Psoas muscle (tissue), 8 donors: ENCODE data around the gene ARFRP1. TPM values are rescaled to one million over a fixed set of nuclear protein-coding genes. Genes with fewer than 3 reads are reported as not detected.

Experiments used
- ATAC-seq, 4 donors: fragments of 200-7000 bp; cut with Tn5 transposase; one replicate each; pipeline ENCODE4 v1.9.1; 2020; ENCODE audit warnings: moderate library complexity in 3 of 4, mild to moderate bottlenecking in 2 of 4
- DNase-seq, 2 donors: peaks; one replicate each; pipeline ENCODE4 v3.0.0-alpha.2; 2020
- H3K27ac ChIP-seq: fragments of 200-600 bp; one replicate; pipeline ENCODE4 v1.8.0; 2022
- H3K27me3 ChIP-seq, 3 donors: fragments of 200-600 bp in 1 of 3; one replicate each; pipeline versions ENCODE4 v1.6.1 to v1.8.0; 2013 to 2022; ENCODE audit warnings: low read length in 2 of 3, mild to moderate bottlenecking in 2 of 3, moderate library complexity in 1 of 3; ENCODE audit not compliant: insufficient read depth in 3 of 3
- H3K36me3 ChIP-seq, 2 donors: fragments of 200-600 bp in 1 of 2; one replicate each; pipeline versions ENCODE4 v1.6.1 to v1.8.0; 2013 to 2022; ENCODE audit warnings: low read depth in 1 of 2, mild to moderate bottlenecking in 1 of 2, moderate library complexity in 1 of 2; ENCODE audit not compliant: insufficient read depth in 1 of 2
- H3K4me1 ChIP-seq: fragments of 200-600 bp; one replicate; pipeline ENCODE4 v1.8.0; 2022
- H3K4me3 ChIP-seq: fragments of 200-600 bp; one replicate; pipeline ENCODE4 v1.8.0; 2022; ENCODE audit warnings: mild to moderate bottlenecking
- H3K9me3 ChIP-seq: fragments of 200-600 bp; one replicate; pipeline ENCODE4 v1.8.0; 2022
- CTCF ChIP-seq: fragments of 200-600 bp; IDR thresholded peaks from one replicate; pipeline ENCODE4 v1.8.0; 2022; ENCODE audit warnings: antibody characterized with exemption
- WGBS, 3 donors: extraction: QIAGEN DNeasy Blood & Tissue Kit; methylation state at CpG; one replicate each; pipeline versions ENCODE4 v1.1.6 to v1.1.7; 2013; 5-methylcytosine and 5-hydroxymethylcytosine counted together
- intact Hi-C, 2 donors: fragments of 100-400 bp; cut with DNase I; formaldehyde crosslinking; loops; one replicate each; pipeline versions ENCODE4 v1.11.0 to v1.14.2; 2022
- polyA plus RNA-seq, 3 donors: library from polyadenylated mRNA; stranded (reverse); fragments of 200-250 nt; gene quantifications; one replicate each; pipeline ENCODE4 v1.2.3, GENCODE V29; 2013
- total RNA-seq, 4 donors: library from RNA; stranded (reverse); fragmentation: NEBNext Ultra II Directional in 2 of 4; extraction: Animal tissue kit (Norgen Biotek cat#: 25700) in 2 of 4; gene quantifications; one replicate each; pipeline versions ENCODE4 v1.2.1 to v1.2.4, GENCODE V29; 2021 to 2023
- donor health status: healthy with polysubstance abuse.
- donor health status: DM: no; HTN: no; CAD: no; lungs with moderate emphysema.
- donor health status: Bipolar disorder and iron deficiency.
- donor health status: healthy.
- donor health status: DM: yes; HTN: yes; CAD: no.
- donor health status: DM: no; HTN: no; CAD: no.
- donor health status: DM: no; HTN: no; CAD: no.
- donor health status: DM: yes; HTN: yes; CAD: no.

ARFRP1 gene
- total and polyA plus RNA-seq, 7 donors, result 22.9 to 74.0 (median 32.5) TPM

GRCh38 chr20:63690898-63691710, 16.7 kb downstream of the ARFRP1 start:
- Histone ChIP-seq H3K27ac (no peak overlapping the region), H3K27me3 (no peaks in the 10 kb centered on the region), H3K36me3 (peaks cover 4 to 20% of the 10 kb centered on the region in 2 donors), H3K9me3 (no peaks in the 10 kb centered on the region), H3K4me3 (no peak overlapping the region), H3K4me1 (peaks cover 8% of the 10 kb centered on the region)
- 58 to 75% (median 65%) methylated on average over 20 to 24 of the region's 24 CpGs for whole genome bisulfite sequencing, 3 donors
- TF ChIP-seq CTCF, result no peak
- intact Hi-C loops, result no loop called here
- DNase-seq, result peak; percentile 18 to 54
- peak in 1 of 4 donors; percentile 4 for ATAC-seq

GRCh38 chr20:63690003-63690897, 17.5 kb downstream of the ARFRP1 start:
- Histone ChIP-seq H3K9me3 (no peaks in the 10 kb centered on the region), H3K27me3 (no peaks in the 10 kb centered on the region), H3K4me3 (no peak overlapping the region), H3K36me3 (peaks cover 4 to 17% of the 10 kb centered on the region in 2 donors), H3K4me1 (peaks cover 8% of the 10 kb centered on the region), H3K27ac (no peak overlapping the region)
- DNase-seq, result peak in 1 of 2 donors; percentile 56
- intact Hi-C loops, result no loop called here
- no peak for ATAC-seq
- TF ChIP-seq CTCF, result no peak
- WGBS, 3 donors, result 79 to 91% (median 85%) methylated on average over 30 to 40 of the region's 40 CpGs

- DNase-seq, result peak in 1 of 2 donors; percentile 61
- Histone ChIP-seq H3K4me1 (peaks cover 8% of the 10 kb centered on the region), H3K9me3 (no peaks in the 10 kb centered on the region), H3K4me3 (no peak overlapping the region), H3K36me3 (peaks cover 3 to 7% of the 10 kb centered on the region in 2 donors), H3K27me3 (no peaks in the 10 kb centered on the region), H3K27ac (peak overlapping the region; percentile 79)
- WGBS, 3 donors, result 88 to 89% (median 88%) methylated on average over 43 to 44 of the region's 44 CpGs
- intact Hi-C loops, result no loop called here
- no peak for ATAC-seq
- TF ChIP-seq CTCF, result no peak
Measured at GRCh38 chr20:63689046-63690002, 18.5 kb downstream of the ARFRP1 start.
